MCF 10A (cell line): ENCODE results near the gene RICTOR. TPM values are rescaled to one million over a fixed set of nuclear protein-coding genes. Genes with fewer than 3 reads are reported as not detected.
"Not testable (repeated sequence)": the region's sequence is repeated elsewhere in the genome, so short reads cannot be mapped to it uniquely, and the experiment has no call there.

ENCODE experiments used
- BruUV-seq: library from RNA; stranded (reverse); fragments of 400-500 nt; replicated peaks from 2 replicates; lab custom pipeline; 2021; lab: Mats Ljungman, UMichigan
- CTCF ChIA-PET: fragments of 300-600 bp; sonication (Branson Sonifier 250); formaldehyde crosslinking; extraction: SDS; loops from one replicate; lab custom pipeline; 2021; ENCODE audit warnings: antibody characterized with exemption, inconsistent platforms; lab: Yijun Ruan, JAX
- POLR2A ChIA-PET: fragments of 300-600, 350-650 bp; sonication (Branson Sonifier 250); formaldehyde crosslinking; extraction: SDS; loops from one replicate; lab custom pipeline; 2020; ENCODE audit warnings: antibody characterized with exemption, inconsistent platforms; lab: Yijun Ruan, JAX
- DNase-seq: peaks from one replicate; pipeline ENCODE4 v3.0.0-alpha.2; 2018; ENCODE audit not compliant: unreplicated experiment
- H3K27ac Mint-ChIP-seq: one replicate; pipeline ENCODE4 v1.8.0; 2022; ENCODE audit warnings: mild to moderate bottlenecking, low read depth, mixed read lengths; ENCODE audit not compliant: unreplicated experiment
- H3K27me3 Mint-ChIP-seq: one replicate; pipeline ENCODE4 v1.8.0; 2022; ENCODE audit warnings: mixed read lengths; ENCODE audit not compliant: insufficient read depth, unreplicated experiment
- H3K36me3 Mint-ChIP-seq: one replicate; pipeline ENCODE4 v1.8.0; 2022; ENCODE audit warnings: mild to moderate bottlenecking, moderate library complexity, mixed read lengths; ENCODE audit not compliant: insufficient read depth, unreplicated experiment
- H3K4me1 Mint-ChIP-seq: one replicate; pipeline ENCODE4 v1.8.0; 2022; ENCODE audit warnings: mixed read lengths; ENCODE audit not compliant: insufficient read depth, unreplicated experiment
- H3K4me3 Mint-ChIP-seq: one replicate; pipeline ENCODE4 v1.8.0; 2022; ENCODE audit warnings: mild to moderate bottlenecking, moderate library complexity, mixed read lengths; ENCODE audit not compliant: unreplicated experiment
- H3K9me3 Mint-ChIP-seq: one replicate; pipeline ENCODE4 v1.8.0; 2022; ENCODE audit warnings: mixed read lengths; ENCODE audit not compliant: unreplicated experiment
- CTCF ChIP-seq: fragments of 200-600 bp; IDR thresholded peaks from one replicate; pipeline ENCODE4 v1.8.0; 2022; ENCODE audit warnings: antibody characterized with exemption, mild to moderate bottlenecking; ENCODE audit not compliant: unreplicated experiment
- intact Hi-C: fragments of 100-400 bp; cut with micrococcal nuclease; formaldehyde crosslinking; loops from 2 replicates; pipeline ENCODE4 v1.14.1; 2022
- total RNA-seq: library from RNA; stranded (reverse); gene quantifications from 2 replicates; pipeline ENCODE4 v1.2.3, GENCODE V29; 2022

RICTOR gene
- total RNA-seq, 1 experiment from 2014 or later: 25.7 TPM

GRCh38 chr5:39052141-39052540, 22.1 kb downstream of the RICTOR start:
- Mint-ChIP-seq H3K27ac (no peak overlapping the region), H3K9me3 (no peaks in the 10 kb centered on the region), H3K36me3 (peaks cover 8% of the 10 kb centered on the region), H3K27me3 (no peaks in the 10 kb centered on the region), H3K4me3 (no peak overlapping the region), H3K4me1 (peaks cover 16% of the 10 kb centered on the region)
- intact Hi-C loops: no loop called here
- no peak for DNase-seq
- POLR2A ChIA-PET: interaction anchor here (0.7 kb wide), 1 partner anchor 10 kb away, joined by 3 read pairs; no protein-coding TSS in a partner anchor
- CTCF ChIA-PET: interaction anchor here (1.0 kb wide), 1 partner anchor 29 kb away, joined by 3 read pairs; no protein-coding TSS in a partner anchor
- no TSS peak for BruUV-seq
- no peak for TF ChIP-seq CTCF

GRCh38 chr5:39049315-39049714, 24.9 kb downstream of the RICTOR start:
- no peak overlapping the region for H3K27ac Mint-ChIP-seq
- peaks cover 8% of the 10 kb centered on the region for H3K36me3 Mint-ChIP-seq
- intact Hi-C loops: no loop called here
- TF ChIP-seq CTCF: no peak
- no TSS peak for BruUV-seq
- DNase-seq: no peak
- H3K27me3 Mint-ChIP-seq: no peaks in the 10 kb centered on the region
- peaks cover 11% of the 10 kb centered on the region for H3K4me1 Mint-ChIP-seq
- ChIA-PET POLR2A (no interaction called here), CTCF (no interaction called here)
- H3K9me3 Mint-ChIP-seq: no peaks in the 10 kb centered on the region
- H3K4me3 Mint-ChIP-seq: no peak overlapping the region

GRCh38 chr5:39040875-39041274, 33.3 kb downstream of the RICTOR start:
- Mint-ChIP-seq H3K4me3 (no peak overlapping the region), H3K9me3 (no peaks in the 10 kb centered on the region), H3K27me3 (no peaks in the 10 kb centered on the region), H3K27ac (no peak overlapping the region), H3K36me3 (peaks cover 6% of the 10 kb centered on the region), H3K4me1 (peaks cover 9% of the 10 kb centered on the region)
- no peak for TF ChIP-seq CTCF
- DNase-seq: peak; percentile 8
- CTCF ChIA-PET: no interaction called here
- POLR2A ChIA-PET: interaction anchor here (1.3 kb wide), 1 partner anchor 23 kb away, joined by 3 read pairs; no protein-coding TSS in a partner anchor
- BruUV-seq: no TSS peak
- intact Hi-C loops: no loop called here

GRCh38 chr5:39034493-39034892, 39.7 kb downstream of the RICTOR start:
- H3K4me3 Mint-ChIP-seq, DNase-seq, BruUV-seq, H3K9me3 Mint-ChIP-seq, POLR2A ChIA-PET, H3K36me3 Mint-ChIP-seq, CTCF ChIA-PET, H3K27ac Mint-ChIP-seq, intact Hi-C loops, H3K27me3 Mint-ChIP-seq: not testable (repeated sequence)
- H3K4me1 Mint-ChIP-seq: peaks cover 11% of the 10 kb centered on the region
